ENCODE data around the gene TNFRSF4.
A peak's percentile ranks its signal among the peaks of the same experiment; 100 is the strongest.
"Not testable (repeated sequence)": the region's sequence is repeated elsewhere in the genome, so short reads cannot be mapped to it uniquely, and the experiment has no call there.

TNFRSF4 gene

DNA sequence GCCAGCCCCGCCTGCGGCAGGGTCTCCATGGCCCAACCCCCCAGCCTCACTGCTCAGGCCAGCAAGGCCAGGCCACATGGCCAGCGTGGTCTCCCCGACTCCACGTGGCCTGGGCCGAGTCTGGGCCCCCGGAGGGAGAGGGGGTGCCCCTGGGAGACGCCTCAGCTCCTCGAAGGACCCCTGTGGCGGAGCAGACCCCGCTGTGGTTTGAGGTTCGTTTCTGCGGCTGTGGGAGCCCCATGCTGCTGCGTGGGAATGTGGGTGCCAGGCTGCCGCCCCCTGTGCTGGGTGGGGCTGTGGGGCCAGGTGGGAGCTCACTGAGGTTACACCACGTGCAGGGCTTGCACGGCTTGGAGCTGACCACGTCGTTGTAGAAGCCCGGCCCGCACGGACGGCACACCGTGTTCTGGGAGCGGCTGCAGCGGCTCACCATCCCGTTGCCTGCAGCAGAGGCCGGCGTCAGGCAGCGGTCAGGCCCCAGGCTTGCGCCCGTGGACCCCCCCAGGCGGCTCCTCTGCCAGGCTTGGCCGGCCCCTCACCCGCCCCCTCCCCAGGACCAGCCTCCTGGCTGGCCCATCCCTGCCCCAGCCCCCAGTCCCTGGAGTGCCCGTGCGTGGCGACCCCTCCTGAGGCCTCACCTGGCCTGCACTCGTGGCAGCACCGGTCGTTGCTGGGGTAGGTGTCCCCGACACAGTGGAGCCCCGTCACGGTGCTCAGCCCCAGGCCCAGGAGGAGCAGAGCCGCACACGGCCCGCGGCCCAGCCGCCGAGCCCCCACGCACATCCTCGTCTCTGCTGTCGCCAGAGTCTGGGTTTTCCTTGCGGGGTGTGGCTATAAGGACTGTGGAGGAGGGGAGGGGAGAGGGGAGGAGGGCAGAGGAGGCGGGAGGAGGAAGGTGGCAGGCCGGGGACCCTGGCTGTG, at the start of gene TNFRSF4:
TSS of gene TNFRSF4 (minus strand) at position 809 of the 921 bp plus-strand sequence. CDS start at position 783, 26 bp downstream.
- DNase-seq (ENCODE audit: low read depth in 2 of 2) = no peak

DNA sequence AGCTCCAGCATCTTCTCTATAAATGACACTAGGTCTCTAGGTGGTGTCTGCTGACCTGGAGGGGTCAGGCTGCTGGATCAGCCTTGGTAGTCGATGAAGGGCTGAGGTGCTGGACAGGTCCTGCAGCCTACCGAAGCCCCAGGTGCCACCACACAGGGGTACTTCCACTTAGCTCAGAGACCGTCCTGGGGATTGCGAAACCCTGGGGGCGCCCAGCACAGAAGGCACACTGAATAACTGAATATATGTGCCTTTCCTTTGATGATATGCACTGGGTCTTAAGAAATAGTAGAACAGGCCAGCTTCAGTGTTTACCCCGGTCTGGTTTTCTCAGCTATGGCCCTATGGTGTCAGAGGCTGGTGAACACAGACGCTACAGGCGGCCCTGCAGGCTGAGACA, 48.8 kb upstream of the TNFRSF4 start:
- no peak for DNase-seq (ENCODE audit: low read depth in 2 of 2)

DNA sequence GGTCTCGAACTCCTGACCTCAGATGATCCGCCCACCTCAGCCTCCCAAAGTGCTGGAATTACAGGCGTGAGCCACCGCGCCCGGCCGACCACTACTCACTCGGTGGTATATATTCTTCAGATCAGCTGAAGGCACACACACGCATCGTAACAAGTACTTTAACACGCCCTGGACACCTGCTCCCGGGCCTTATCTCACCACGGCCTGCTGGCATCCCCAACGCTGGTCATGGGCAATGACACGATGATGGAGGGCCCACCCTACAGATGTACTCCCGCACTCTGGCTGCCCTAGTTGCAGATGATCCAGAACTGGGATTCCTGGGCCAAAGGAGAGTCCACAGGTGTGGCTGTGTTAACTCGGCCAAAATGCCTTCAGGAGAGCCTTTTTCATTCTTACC, 48.1 kb upstream of the TNFRSF4 start:
- DNase-seq (ENCODE audit: low read depth in 2 of 2) = no peak

DNA sequence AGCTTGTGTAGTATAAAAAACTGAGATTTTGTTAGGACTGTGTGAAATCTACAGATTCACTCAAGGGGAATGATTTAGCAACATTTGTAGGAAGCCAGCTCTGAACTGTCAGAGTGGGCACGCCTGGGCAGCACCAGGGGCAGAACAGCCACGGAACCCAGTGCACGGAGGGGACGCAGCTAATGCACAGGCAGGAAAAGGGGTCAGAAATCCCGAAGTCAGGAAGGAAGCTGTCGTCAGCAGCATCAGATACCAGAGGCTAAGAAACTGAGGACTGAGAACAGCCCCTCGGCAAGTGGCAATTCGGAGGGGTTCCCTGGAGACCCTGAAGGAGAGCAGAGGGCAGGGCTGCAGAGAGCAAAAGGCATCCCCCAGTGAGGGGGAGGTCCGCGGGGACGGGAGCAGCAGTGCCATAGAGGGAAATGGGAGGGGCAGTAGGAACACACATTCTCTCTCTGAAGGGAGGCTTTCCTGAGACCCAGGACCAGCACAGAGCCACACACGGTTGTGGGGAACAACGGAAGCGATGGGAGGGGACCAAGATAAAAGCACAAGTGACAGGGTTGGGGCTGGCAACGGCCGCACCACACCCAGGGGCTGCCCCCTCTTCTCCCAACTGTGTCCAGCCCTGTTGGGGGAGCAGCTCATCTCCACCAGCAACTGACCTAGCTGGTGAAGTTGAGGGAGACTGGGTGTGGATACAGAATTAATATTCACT, 47.0 kb upstream of the TNFRSF4 start:
- no peak for DNase-seq (ENCODE audit: low read depth in 2 of 2)

DNA sequence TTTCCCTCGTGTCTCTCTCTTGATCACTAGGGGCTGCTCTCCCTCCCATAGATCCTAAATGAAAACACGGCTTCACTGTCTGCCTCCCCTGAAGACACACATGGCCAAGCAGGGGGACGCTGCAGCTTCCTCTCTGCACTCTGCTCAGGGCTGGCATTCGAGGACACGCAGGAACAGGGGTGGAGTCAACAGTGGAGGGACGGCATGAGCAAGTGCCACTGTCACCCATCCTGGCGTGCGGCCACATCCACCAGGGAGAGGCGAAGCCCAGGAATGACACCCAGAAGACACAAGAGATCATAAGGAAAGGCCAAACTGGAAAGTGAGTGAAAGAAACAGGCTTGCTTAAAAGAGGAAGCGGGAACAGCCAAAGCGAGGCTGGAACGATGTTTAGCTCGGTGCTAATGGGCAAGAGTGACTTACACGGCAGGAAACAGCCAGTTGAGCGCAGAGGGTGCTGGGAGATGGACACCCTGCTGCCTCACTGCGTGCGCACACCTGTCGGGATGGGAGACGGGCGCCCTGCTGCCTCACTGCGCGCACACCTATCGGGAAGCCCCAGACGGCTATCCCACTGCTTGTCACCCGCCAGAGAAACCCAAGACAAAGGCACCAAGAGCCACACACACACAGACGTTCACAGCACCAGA, 46.1 kb upstream of the TNFRSF4 start:
- DNase-seq (ENCODE audit: low read depth in 2 of 2) = no peak

DNA sequence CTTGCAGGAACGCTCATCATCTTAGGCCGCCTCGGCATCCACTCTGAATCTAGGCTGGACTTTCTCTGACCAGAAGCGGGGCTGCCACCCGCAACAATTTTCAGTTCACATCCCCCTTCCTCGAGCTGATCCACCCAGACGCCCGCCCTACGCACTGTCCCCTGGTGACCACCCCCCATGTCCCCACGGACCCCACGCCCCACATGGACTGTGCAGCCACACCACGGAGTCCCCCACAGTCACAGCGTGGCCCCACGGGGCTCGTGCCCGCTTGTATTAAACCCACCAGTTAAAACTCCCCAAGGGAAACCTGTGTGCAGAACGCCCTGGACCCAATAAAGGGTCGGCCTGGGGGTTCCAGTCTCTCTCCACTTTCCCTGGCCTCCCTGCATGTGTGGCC, 45.6 kb upstream of the TNFRSF4 start:
- DNase-seq (ENCODE audit: low read depth in 2 of 2) = no peak

DNA sequence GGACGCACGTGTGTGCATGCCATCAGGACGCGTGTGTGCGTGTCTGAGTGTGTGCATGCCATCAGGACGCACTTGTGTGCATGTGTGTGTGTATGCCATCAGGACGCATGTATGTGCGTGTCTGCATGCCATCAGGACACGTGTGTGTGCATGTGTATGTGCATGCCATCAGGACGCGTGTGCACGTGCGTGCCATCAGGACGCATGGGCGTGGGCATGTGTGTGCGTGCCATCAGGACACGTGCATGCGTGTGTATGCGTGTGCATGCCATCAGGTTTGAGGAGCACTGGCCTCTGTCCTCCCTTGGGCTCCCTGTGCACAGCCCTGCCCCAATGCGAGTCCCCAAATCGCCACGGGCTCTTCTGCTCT, 45.2 kb upstream of the TNFRSF4 start:
- DNase-seq (ENCODE audit: low read depth in 2 of 2) = no peak

DNA sequence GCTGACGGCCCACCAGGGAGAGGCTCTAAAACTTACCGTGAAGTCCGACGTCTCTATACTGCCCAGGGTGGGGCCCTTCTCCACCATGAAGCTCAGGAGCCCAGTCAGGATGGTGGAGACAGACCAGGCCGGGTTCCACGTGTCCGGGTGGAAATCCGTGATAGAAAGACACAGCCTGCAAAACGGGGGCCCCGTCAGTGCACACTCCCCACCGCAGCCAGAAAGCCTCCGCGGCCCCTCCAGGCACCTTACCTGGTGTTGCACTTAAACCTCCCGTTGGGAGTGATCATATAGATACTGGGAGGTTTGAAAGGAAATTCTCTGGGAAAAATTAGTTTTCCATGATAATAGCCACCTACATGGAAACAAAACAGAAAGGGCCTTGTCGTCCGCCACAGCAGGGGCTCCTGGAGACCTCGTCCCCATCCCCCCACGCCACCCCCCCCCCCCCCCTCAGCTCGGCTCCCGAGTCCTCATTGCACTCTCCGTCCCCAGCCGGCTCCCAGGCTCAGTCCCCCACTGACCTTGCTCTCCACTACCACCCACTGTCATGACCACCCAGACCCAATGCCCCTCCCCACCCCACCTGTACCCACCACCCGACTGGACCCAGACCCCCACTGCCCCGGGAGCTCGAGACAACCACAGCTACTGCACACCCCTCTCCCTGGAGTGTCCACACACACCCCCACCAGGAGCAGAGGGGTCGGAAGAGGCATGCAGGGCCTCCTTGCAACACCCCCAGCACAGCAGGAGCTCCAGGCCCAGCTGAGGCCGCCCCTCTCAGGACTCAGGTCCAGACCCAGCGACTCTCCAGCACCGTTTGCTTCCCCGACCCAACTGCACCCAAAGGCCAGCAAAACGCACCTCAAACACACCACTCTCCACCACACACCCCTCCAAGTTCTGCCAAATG, 43.3 kb upstream of the TNFRSF4 start:
- DNase-seq (ENCODE audit: low read depth in 2 of 2) = no peak

DNA sequence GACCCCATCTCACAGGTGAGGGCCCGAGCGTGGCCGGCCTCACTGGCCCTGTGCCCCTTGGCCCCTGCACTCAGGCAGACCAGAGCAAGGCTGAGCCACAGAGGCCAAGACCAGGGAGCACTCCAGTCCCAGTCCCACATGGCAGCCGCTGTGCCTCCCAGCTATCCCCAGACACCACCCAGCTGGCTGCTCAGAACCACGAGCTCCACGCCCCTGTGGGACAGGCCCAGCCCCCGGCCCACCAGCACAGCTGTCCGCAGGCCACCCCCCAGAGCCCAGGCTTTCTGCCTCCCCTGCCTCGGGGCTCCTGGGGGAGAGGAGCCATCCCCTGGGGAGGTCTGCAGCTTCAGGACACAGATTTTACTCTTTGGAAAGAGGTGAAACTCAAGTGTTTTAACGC, 41.7 kb upstream of the TNFRSF4 start:
- no peak for DNase-seq (ENCODE audit: low read depth in 2 of 2)

DNA sequence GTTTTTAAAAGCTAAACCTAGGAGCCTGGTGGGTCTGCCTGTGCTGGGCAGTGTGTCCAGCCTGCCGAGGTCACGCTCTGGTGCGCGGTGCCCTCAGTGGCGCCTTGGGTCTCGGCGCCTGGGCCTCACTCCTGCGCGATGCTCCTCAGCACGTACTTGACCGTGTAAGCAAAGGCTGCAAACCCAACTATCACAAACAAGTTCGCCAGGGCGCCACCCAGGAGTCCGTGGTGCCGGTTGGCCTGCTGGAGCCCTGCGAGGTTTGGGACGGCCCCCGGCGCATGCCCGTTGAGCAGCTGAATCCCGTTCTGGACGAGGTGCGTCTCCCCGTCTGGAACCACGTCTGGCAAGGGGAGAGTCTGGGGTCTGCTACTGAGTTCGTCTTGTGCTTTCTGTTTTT, 41.1 kb upstream of the TNFRSF4 start:
- DNase-seq (ENCODE audit: low read depth in 2 of 2) = no peak

DNA sequence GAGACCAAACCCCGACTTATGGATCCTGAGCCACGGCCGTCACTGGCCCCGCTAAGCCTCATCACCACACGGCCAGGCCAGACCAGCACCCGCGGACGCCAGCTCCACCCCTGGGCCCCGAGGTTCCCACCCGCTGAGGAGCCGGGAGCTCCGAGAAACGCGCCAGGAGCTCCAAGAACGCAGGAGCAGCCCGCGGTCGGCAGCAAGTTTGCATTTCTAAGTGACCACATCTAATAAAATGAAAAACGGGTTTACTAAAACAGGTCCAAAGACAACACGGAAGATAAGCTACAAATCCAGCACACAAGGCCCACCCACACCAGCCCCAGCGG, 40.7 kb upstream of the TNFRSF4 start:
- no peak for DNase-seq (ENCODE audit: low read depth in 2 of 2)

DNA sequence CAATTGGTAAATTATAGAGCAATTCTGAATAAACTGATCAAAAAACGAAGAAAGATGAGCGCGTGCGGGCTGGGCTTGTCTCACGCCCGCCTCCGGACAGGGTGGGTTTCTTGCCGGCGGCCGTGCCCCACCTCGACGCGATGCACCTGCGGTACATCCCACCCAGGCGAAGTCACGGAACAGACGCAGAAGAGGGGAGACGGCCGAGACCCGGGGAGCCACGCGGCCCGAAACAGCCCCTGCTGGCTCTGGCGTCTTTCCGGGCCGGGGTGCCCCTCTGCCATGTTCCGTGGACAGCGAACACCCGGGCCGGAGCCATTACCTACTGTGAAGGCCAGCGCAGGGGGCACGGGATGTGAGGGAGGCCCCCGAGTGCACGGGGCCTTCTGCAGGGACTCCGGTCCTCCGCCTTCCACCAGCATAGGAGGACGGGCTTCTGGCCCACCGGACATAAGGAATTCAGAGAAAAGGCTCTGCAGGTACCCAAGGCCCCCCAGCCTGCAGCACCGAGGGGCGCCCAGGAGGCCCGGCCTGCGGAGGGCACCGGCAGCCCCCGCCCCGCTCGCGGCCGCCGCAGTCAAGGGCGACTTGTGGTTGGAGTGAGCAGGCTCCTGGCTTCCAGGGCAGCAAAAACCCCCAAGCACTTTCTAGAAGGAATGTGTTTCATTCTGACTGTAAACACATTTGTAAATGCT, 40.2 kb upstream of the TNFRSF4 start:
- DNase-seq (ENCODE audit: low read depth in 2 of 2) = no peak

DNA sequence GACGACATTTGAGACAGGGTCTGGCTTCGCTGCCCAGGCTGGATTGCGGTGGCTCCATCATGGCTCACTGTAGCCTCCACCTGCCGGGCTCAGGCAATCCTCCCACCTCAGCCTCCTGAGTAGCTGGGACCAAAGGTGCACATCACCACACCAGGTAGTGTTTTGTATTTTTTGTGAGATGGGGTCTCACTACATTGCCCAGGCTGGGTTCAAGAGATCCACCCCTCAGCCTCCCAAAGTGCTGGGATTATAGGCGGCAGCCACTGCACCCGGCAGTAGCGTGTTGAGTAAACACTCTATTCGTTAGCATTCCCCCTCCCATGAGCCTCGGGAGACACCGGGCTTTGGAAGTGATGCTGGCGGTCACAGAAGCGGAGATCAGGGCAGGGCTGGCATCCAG, 39.4 kb upstream of the TNFRSF4 start:
- no peak for DNase-seq (ENCODE audit: low read depth in 2 of 2)

DNA sequence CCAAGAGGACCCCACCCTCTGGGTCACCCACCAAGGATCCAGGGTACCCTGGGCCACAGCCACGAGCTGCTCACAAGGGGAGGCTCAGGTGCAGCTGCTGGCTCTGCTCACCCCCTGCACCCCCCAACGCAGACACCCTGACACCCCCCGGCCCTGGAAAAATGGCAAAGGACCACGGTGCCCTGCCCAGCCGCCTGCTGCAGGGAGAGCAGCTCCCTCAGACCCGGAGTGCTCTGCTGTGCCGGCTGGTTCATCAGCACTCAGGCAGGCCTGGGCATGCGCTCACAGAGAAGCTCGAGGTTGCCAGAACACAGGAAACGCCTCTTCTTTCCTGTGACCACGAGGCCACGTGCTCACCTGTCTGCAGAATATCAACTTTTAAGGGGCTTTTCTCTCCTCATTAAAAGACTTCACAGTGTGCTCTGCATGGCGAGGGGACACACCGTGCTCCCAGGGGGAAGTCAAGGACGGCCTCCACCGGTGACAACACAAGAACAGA, 36.9 kb upstream of the TNFRSF4 start:
- DNase-seq (ENCODE audit: low read depth in 2 of 2) = peak; percentile 31 to 41

DNA sequence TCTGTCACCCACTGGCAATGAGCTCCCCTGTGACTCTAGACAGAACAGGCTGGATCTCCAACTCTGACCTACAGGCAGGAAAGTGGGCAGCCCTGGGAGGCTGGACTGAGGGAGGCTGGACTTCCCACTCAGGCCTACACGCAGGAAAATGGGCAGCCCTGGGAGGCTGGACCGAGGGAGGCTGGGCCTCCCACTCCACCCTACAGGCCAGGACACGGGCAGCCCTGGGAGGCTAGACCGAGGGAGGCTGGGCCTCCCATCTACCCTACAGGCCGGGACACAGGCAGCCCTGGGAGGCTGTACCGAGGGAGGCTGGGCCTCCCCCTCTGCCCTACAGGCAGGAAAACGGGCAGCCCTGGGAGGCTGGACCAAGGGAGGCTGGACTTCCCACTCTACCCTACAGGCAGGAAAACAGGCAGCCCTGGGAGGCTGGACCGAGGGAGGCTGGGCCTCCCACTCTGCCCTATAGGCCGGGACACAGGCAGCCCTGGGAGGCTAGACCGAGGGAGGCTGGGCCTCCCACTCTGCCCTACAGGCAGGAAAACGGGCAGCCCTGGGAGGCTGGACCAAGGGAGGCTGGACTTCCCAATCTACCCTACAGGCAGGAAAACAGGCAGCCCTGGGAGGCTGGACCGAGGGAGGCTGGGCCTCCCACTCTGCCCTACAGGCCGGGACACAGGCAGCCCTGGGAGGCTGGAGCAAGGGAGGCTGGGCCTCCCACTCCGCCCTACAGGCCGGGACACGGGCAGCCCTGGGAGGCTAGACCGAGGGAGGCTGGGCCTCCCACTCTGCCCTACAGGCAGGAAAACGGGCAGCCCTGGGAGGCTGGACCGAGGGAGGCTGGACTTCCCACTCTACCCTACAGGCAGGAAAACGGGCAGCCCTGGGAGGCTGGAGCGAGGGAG, 34.3 kb upstream of the TNFRSF4 start:
- DNase-seq (ENCODE audit: low read depth in 2 of 2) = not testable (repeated sequence)

DNA sequence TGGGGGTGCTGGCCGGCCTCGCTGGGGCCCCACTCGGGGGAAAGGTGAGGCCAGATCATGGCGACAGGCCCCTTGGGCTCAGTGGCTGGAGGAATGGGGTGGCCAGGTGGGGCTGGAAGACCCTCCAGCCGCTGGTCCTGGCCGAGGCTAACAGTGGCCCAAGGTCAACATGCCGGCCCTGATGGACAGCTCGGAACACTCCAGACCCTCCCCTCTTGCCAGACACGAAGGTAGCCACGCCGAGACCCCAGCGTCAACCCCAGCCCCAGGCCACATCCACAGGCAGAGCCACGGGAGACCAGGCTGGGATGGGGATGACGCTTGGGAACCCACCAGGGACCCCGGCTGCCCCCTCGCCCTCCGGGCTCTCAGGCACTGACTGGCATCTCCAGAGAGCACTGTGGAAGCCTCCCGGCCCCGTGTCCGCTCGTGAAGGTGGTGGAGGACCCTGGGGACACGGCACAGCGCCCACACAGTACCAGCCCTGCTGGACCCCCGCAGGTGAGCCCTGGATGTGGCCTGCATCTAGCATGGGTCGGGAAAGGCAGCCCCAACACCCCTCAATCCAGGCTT, 33.5 kb upstream of the TNFRSF4 start:
- DNase-seq (ENCODE audit: low read depth in 2 of 2) = no peak

DNA sequence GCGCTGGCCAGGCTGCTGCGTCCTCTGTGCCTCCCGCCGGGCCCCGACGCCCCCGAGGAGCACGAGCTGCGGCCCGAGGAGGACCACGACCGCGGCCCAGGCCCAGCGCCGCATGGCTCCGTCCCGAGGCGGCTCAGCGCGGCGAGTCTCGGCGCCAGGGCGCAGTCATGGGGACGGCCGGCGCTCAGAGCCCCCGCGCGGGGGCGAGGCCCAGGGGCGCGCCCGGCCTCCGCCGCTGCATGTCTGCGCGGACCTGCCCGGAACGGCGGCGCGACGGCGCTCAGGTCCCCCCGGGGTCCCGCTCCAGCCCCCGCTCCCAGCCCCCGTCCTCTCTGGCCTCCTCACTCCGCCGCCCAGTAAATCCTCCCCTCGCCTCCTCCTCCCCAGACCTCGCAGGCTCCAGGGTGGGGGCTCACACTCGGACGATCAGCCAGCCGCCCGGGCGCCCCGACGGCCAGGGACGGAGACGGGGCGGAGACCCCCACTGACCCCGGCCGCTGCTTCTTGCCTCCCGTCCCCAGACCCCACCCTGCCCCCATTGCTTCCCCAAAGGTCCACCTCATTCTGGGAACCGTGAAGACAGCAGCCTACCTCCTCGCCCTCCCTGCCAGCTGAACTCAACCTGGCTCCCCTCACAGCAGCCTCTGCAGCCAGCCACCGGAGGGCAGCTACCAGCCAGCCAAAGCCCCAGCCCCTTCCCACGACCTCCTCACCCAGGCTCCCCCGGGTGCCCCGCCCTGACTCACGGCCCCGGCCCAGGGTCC, 32.8 kb upstream of the TNFRSF4 start, which contains the start of gene C1QTNF12:
TSS of gene C1QTNF12 (minus strand) at position 146 of the 764 bp plus-strand sequence. CDS start at position 114, 32 bp downstream.
- DNase-seq (ENCODE audit: low read depth in 2 of 2) = no peak

DNA sequence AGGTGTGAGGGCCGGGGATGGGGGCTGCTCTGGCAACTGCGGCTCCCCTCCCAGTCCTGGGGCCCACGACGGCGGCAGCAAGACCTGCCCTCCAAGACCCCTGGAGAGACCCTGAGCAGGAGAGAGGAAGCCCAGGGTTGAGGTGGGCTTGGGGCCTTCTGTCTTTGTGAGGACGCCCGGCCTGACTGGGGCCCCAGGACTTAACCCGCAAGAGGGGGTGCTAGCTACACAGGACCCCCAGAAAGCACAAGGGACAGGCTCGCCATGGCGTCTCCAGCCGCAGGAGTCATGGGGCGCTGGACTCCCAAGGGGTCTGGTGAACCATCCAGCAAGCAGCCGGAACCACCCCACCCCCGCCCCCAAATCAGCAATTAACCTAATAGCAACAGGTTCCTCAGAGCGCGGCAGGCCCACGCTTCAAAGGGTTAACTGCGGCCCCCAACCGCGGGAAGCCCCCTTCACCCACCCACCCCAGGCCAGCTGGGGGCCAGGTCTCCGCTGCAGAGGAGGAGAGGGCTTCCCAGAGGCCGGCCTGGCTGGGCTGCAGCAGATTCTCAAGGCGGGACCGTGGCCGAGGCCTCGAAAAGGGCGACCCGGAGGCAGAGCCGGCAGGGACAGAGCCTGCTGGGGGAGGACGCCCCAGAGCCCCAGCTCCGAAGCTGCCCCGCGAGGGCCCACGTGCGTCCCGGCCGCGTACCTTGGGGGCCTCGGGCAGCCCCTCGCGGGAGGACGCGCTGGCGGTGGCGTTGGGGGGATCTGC, 32.0 kb upstream of the TNFRSF4 start:
- no peak for DNase-seq (ENCODE audit: low read depth in 2 of 2)
